ENCODE data around the gene ATN1.

DNA sequence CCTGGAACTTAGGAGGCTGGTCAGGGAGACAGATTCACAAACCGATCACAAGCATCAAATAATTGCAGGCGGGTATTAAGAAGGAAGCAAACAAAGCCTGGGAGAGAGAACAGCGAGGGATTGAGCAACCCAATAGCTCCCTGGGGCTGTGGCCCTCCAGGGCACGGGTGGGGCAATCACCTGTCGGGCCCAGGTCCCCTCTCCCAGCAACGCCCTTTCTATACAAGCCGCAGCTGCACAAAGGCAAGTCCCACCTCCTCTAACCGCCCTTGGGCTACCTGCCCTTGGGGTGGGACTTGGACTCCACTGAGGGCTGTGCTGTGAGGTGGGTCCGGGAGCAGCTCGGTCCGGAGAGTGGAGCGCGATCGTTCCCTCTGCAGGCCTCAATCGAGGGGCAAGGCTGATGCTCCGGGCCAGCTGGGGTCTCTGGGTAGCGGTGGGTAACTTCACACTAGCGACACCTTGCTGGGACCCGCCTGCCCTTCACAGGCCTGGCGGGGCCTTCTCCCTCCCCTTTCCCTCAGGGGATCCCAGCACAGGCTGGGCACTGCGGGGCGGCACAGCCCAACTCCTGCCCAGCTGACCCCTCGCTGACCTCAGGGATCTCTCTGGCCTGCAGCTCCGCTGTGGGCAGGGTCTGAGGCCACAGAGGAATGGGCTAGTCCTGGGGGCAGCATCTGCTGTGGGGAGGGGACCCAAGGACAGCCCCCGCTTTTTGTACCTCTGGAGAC is 34.7 kb downstream of the ATN1 start:
- TF ChIP-seq, protein P1, sequence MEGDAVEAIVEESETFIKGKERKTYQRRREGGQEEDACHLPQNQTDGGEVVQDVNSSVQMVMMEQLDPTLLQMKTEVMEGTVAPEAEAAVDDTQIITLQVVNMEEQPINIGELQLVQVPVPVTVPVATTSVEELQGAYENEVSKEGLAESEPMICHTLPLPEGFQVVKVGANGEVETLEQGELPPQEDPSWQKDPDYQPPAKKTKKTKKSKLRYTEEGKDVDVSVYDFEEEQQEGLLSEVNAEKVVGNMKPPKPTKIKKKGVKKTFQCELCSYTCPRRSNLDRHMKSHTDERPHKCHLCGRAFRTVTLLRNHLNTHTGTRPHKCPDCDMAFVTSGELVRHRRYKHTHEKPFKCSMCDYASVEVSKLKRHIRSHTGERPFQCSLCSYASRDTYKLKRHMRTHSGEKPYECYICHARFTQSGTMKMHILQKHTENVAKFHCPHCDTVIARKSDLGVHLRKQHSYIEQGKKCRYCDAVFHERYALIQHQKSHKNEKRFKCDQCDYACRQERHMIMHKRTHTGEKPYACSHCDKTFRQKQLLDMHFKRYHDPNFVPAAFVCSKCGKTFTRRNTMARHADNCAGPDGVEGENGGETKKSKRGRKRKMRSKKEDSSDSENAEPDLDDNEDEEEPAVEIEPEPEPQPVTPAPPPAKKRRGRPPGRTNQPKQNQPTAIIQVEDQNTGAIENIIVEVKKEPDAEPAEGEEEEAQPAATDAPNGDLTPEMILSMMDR (conservative IDR thresholded peaks at IDR 0.05; ENCODE audit: low read length) = peak; percentile 29
- TF ChIP-seq EZH2phosphoT487 (IDR thresholded peaks at IDR 0.05; ENCODE audit: borderline replicate concordance, low read depth, low read length) = no peak

Data from OCI-LY7 (cell line).